ENCODE measurements around the gene HAL.

DNA sequence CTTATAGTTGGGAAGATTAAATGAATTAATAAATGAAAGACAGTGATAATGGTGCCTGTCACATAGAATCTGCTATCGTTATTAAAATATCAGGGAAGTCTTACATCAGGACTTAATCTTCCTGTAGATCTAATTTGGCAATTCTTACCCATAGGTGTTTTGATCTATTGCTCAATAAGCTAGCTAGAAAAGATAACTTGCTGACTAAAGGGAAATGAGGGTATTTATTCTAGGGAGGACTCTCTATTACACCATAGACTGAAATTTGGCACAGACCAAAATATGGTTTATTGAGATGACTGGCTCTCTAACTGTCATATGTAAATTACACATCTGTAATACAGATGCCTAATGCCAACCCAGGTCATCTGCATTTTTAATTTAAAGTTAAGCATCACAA is 11.5 kb downstream of the HAL start:
- TF ChIP-seq SUZ12 (IDR thresholded peaks at IDR 0.05; ENCODE audit: extremely low read depth, insufficient read depth, insufficient read length) = no peak
- no peak for TF ChIP-seq ZNF274 (IDR thresholded peaks at IDR 0.05; ENCODE audit: low read depth, low read length)
